Progenitor cell of endocrine pancreas (in vitro differentiated cells): ENCODE measurements around the gene PDE7B. TPM values are rescaled to one million over a fixed set of nuclear protein-coding genes. Genes with fewer than 3 reads are reported as not detected.

ENCODE experiments used
- DNase-seq: peaks from one replicate; pipeline ENCODE4 v3.0.0; 2021; ENCODE audit warnings: low spot score; ENCODE audit not compliant: unreplicated experiment
- H3K27ac Mint-ChIP-seq: 2 replicates; pipeline ENCODE4 v1.8.0; 2021; ENCODE audit warnings: mild to moderate bottlenecking, moderate library complexity, mixed read lengths
- H3K27me3 Mint-ChIP-seq: 2 replicates; pipeline ENCODE4 v1.8.0; 2021; ENCODE audit warnings: mixed read lengths
- H3K36me3 Mint-ChIP-seq: 2 replicates; pipeline ENCODE4 v1.8.0; 2022; ENCODE audit warnings: mixed read lengths; ENCODE audit not compliant: insufficient read depth
- H3K4me1 Mint-ChIP-seq: 2 replicates; pipeline ENCODE4 v1.8.0; 2021; ENCODE audit warnings: low read depth, mixed read lengths
- H3K4me3 Mint-ChIP-seq: 2 replicates; pipeline ENCODE4 v1.8.0; 2021; ENCODE audit warnings: low read depth, mild to moderate bottlenecking, moderate library complexity, mixed read lengths
- H3K9me3 Mint-ChIP-seq: 2 replicates; pipeline ENCODE4 v1.8.0; 2021; ENCODE audit warnings: low read depth, mixed read lengths
- total RNA-seq: library from RNA; stranded (reverse); gene quantifications from 2 replicates; pipeline ENCODE4 v1.2.1, GENCODE V29; 2021
- TF ChIP-seq, protein P1 (sequence below): fragments of 200-600 bp; sonication (generic); IDR thresholded peaks from one replicate; pipeline ENCODE4 v1.5.0; 2021; ENCODE audit warnings: antibody characterized with exemption, mild to moderate bottlenecking; ENCODE audit not compliant: unreplicated experiment

The PDE7B gene
- total RNA-seq, 1 donor from 2014 or later: 0.07 TPM

DNA sequence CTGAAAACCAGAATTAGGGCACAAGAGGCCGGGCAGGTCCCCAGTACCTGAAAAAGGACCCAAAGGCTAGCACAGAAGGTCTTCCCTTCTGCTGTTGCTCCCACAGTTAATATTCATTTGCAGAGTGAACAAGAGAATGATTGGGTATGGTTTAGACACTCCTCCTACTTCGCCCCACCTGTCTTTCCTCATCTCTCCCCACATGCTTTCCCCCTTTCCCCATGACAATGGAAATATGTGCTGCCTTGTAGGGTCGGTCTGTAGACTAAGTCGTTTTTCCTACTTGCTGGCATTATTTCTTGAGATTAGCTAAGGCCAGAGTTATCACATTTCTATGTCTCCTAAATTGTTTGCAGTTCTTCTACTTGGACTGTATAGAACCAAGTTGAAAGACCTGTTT lies 181.9 kb downstream of the PDE7B start:
- Mint-ChIP-seq H3K27ac (no peak overlapping the region), H3K36me3 (no peaks in the 10 kb centered on the region), H3K4me1 (peaks cover 13% of the 10 kb centered on the region), H3K9me3 (no peaks in the 10 kb centered on the region), H3K27me3 (peaks cover 4% of the 10 kb centered on the region), H3K4me3 (no peak overlapping the region)
- TF ChIP-seq, protein P1, sequence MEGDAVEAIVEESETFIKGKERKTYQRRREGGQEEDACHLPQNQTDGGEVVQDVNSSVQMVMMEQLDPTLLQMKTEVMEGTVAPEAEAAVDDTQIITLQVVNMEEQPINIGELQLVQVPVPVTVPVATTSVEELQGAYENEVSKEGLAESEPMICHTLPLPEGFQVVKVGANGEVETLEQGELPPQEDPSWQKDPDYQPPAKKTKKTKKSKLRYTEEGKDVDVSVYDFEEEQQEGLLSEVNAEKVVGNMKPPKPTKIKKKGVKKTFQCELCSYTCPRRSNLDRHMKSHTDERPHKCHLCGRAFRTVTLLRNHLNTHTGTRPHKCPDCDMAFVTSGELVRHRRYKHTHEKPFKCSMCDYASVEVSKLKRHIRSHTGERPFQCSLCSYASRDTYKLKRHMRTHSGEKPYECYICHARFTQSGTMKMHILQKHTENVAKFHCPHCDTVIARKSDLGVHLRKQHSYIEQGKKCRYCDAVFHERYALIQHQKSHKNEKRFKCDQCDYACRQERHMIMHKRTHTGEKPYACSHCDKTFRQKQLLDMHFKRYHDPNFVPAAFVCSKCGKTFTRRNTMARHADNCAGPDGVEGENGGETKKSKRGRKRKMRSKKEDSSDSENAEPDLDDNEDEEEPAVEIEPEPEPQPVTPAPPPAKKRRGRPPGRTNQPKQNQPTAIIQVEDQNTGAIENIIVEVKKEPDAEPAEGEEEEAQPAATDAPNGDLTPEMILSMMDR: no peak
- no peak for DNase-seq

DNA sequence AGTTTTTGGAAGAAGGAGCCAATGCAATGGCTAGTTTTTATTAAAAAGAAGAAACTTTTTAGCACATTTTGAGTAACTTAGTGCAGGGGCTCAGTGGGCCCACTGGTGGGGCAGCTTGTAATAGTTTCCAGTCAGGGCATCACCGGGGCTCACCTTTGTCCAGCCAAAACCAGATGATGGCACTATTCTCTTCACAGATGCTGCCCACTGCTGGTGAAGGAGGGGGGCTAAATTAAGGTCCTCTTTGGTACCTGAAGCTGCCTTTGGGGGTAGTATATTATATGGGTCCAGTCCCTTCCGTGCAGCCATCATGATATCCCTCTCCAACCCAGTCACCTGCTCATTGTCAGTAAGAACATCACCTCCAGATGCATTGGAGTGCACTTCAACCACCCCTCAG lies 182.9 kb downstream of the PDE7B start:
- Mint-ChIP-seq H3K36me3 (no peaks in the 10 kb centered on the region), H3K4me3 (no peak overlapping the region), H3K9me3 (no peaks in the 10 kb centered on the region), H3K27me3 (peaks cover 4% of the 10 kb centered on the region), H3K4me1 (peaks cover 13% of the 10 kb centered on the region), H3K27ac (no peak overlapping the region)
- TF ChIP-seq, protein P1: no peak
- DNase-seq: no peak

DNA sequence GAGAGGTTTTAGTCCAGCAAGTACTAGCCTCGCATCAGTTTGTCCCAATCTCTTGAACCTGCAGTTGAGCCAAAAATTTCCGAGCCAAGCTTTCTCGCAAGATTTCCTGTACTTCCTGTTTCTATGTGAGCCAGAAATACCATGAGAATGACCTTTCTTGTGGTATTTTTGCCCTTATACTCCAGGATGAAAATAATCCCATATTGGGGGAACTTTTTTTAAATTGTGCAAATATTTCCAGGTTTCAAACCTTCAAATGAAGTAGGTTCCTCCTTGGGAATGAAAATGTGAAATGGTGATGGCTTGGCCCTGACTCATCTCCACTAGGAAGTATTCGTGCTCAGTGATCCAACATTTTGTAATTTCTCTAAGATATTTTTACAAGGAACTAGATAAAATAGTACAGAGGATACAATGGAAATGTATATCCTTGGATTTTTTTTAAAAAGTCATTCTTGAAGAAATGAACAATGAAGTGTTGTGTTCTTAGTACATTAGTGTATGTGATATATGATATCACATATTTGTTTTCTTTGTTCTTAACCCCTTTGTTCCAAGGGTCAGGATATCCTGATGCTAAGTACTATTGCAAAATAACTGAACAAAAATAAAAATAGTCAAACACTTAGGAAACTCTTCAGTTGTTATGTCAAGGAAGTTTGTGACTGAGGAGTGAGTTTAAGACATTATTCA lies 184.0 kb downstream of the PDE7B start:
- TF ChIP-seq, protein P1: no peak
- Mint-ChIP-seq H3K9me3 (no peaks in the 10 kb centered on the region), H3K4me3 (no peak overlapping the region), H3K4me1 (peaks cover 13% of the 10 kb centered on the region), H3K36me3 (no peaks in the 10 kb centered on the region), H3K27me3 (peaks cover 8% of the 10 kb centered on the region), H3K27ac (no peak overlapping the region)
- DNase-seq: no peak

DNA sequence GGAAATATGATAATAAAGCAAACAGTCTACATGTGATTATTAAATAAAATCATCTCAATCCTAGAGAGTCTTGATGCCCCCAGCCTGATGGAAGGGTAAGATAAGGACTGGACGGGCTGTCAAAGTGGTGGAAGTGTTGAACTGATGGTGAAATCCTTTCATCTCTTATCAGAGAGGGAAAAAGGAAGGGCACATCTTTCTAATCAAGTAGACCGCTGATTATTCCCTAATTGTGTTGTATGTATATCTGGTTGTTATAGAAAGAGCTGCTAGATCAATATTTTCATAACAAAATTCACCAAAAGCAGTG lies 184.5 kb downstream of the PDE7B start:
- H3K4me1 Mint-ChIP-seq: peaks cover 13% of the 10 kb centered on the region
- TF ChIP-seq, protein P1: no peak
- H3K27ac Mint-ChIP-seq: no peak overlapping the region
- peaks cover 13% of the 10 kb centered on the region for H3K27me3 Mint-ChIP-seq
- DNase-seq: no peak
- H3K4me3 Mint-ChIP-seq: no peak overlapping the region
- no peaks in the 10 kb centered on the region for H3K9me3 Mint-ChIP-seq
- H3K36me3 Mint-ChIP-seq: no peaks in the 10 kb centered on the region

DNA sequence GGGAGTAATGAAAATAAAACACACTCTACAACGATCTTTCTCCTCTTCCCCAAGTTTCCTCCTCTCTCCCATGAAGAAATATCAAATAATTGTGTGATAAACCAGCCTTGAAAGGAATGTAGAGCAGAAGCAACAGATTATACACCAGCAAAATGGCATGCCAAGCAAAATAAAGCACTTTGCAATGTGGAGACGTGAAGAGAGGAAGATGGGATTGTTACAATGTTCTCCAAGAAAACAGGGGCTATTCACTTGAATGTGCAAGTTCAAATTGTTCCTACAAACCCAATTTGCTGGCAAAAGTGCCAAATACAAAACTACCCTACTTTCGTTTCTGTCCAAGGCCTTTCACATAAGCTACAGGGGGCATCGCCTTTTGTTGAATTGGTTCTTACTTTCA lies 185.1 kb downstream of the PDE7B start:
- TF ChIP-seq, protein P1: no peak
- no peak for DNase-seq
- no peak overlapping the region for H3K27ac Mint-ChIP-seq
- H3K4me1 Mint-ChIP-seq: peaks cover 13% of the 10 kb centered on the region
- no peaks in the 10 kb centered on the region for H3K9me3 Mint-ChIP-seq
- no peak overlapping the region for H3K4me3 Mint-ChIP-seq
- peaks cover 18% of the 10 kb centered on the region for H3K27me3 Mint-ChIP-seq
- H3K36me3 Mint-ChIP-seq: no peaks in the 10 kb centered on the region
